AG04450 (cell line): ENCODE data around the gene IDUA. TPM values are rescaled to one million over a fixed set of nuclear protein-coding genes. Genes with fewer than 3 reads are reported as not detected.

Experiments used
- CTCF ChIA-PET: fragments of 300-600, 350-600 bp; formaldehyde crosslinking; extraction: SDS; loops from one replicate; lab custom pipeline; 2022; ENCODE audit warnings: antibody characterized with exemption, inconsistent platforms; lab: Charles Lee
- POLR2A ChIA-PET: fragments of 350-600 bp; formaldehyde crosslinking; extraction: SDS; loops from one replicate; lab custom pipeline; 2021; ENCODE audit warnings: antibody characterized with exemption, inconsistent platforms; lab: Yijun Ruan, JAX
- DNase-seq: peaks from one replicate; pipeline ENCODE4 v3.0.0-alpha.2; 2011; ENCODE audit warnings: low read depth, low spot score
- H3K27ac ChIP-seq: one replicate; pipeline ENCODE4 v1.5.1; 2012; ENCODE audit warnings: low read depth, low read length, control low read depth
- H3K27me3 ChIP-seq: one replicate; pipeline ENCODE4 v1.6.0; 2012; ENCODE audit warnings: low read length; ENCODE audit not compliant: control insufficient read depth, insufficient read depth
- H3K4me3 ChIP-seq: 2 replicates; pipeline ENCODE4 v1.5.1; 2011; ENCODE audit warnings: mild to moderate bottlenecking, low read depth, low read length, control low read depth
- H3K9me3 ChIP-seq: 2 replicates; pipeline ENCODE4 v1.5.1; 2012; ENCODE audit warnings: low read length; ENCODE audit not compliant: control insufficient read depth, insufficient read depth
- CTCF ChIP-seq: IDR thresholded peaks from 2 replicates; pipeline ENCODE4 v1.5.1; 2011; ENCODE audit warnings: low read depth, low read length, control low read depth, inconsistent platforms
- polyA plus RNA-seq: library from polyadenylated mRNA; depleted of rRNA; stranded (reverse); fragments of >200 nt; gene quantifications from 2 replicates; pipeline ENCODE4 v1.2.3, GENCODE V29; 2011

IDUA gene
- polyA plus RNA-seq, 1 experiment = 3.9 TPM

GRCh38 chr4:962231-963208 lies 24.3 kb upstream of the IDUA start:
- H3K27ac ChIP-seq = no peak overlapping the region
- no peaks in the 10 kb centered on the region; the same call in 1 of the 2 replicates for H3K9me3 ChIP-seq
- TF ChIP-seq CTCF = no peak
- no peak overlapping the region for H3K4me3 ChIP-seq
- no peak for DNase-seq
- ChIA-PET POLR2A (no interaction called here), CTCF (no interaction called here)
- no peaks in the 10 kb centered on the region for H3K27me3 ChIP-seq

GRCh38 chr4:963276-964225 lies 23.3 kb upstream of the IDUA start:
- Histone ChIP-seq H3K27me3 (no peaks in the 10 kb centered on the region), H3K4me3 (no peak overlapping the region), H3K27ac (no peak overlapping the region), H3K9me3 (no peaks in the 10 kb centered on the region; the same call in 1 of the 2 replicates)
- CTCF ChIA-PET = no interaction called here
- no peak for DNase-seq
- POLR2A ChIA-PET = no interaction called here
- TF ChIP-seq CTCF = no peak

- Histone ChIP-seq H3K27me3 (no peaks in the 10 kb centered on the region), H3K9me3 (no peaks in the 10 kb centered on the region; the same call in 1 of the 2 replicates), H3K4me3 (no peak overlapping the region), H3K27ac (no peak overlapping the region)
- no peak for TF ChIP-seq CTCF
- POLR2A ChIA-PET = no interaction called here
- CTCF ChIA-PET = no interaction called here
- no peak for DNase-seq
These were observed 22.4 kb upstream of the IDUA start for GRCh38 chr4:964346-965025.

- H3K27ac ChIP-seq = no peak overlapping the region
- no peak for DNase-seq
- TF ChIP-seq CTCF = no peak
- no peaks in the 10 kb centered on the region; the same call in 1 of the 2 replicates for H3K9me3 ChIP-seq
- no peak overlapping the region for H3K4me3 ChIP-seq
- ChIA-PET POLR2A (no interaction called here), CTCF (no interaction called here)
- H3K27me3 ChIP-seq = no peaks in the 10 kb centered on the region
These were observed 21.6 kb upstream of the IDUA start for GRCh38 chr4:965048-965765.
